BJ (cell line): ENCODE results near the gene NDUFS1. TPM values are rescaled to one million over a fixed set of nuclear protein-coding genes. Genes with fewer than 3 reads are reported as not detected.

Source experiments
- CTCF ChIA-PET: fragments of 350-600 bp; formaldehyde crosslinking; extraction: SDS; loops from one replicate; lab custom pipeline; 2021; ENCODE audit warnings: antibody characterized with exemption, inconsistent platforms; lab: Yijun Ruan, JAX
- POLR2A ChIA-PET: fragments of 300-600 bp; sonication (Branson Sonifier 250); formaldehyde crosslinking; extraction: SDS; loops from one replicate; lab custom pipeline; 2021; ENCODE audit warnings: antibody characterized with exemption; lab: Charles Lee
- DNase-seq: peaks from one replicate; pipeline ENCODE4 v3.0.0-alpha.2; 2011; ENCODE audit warnings: low read depth
- H3K27me3 ChIP-seq: 2 replicates; pipeline ENCODE4 v1.6.0; 2011; ENCODE audit warnings: low read length; ENCODE audit not compliant: control insufficient read depth, insufficient read depth
- H3K36me3 ChIP-seq: 2 replicates; pipeline ENCODE4 v1.5.1; 2011; ENCODE audit warnings: low read length; ENCODE audit not compliant: control insufficient read depth, insufficient read depth
- H3K4me3 ChIP-seq: 2 replicates; pipeline ENCODE4 v1.5.1; 2011; ENCODE audit warnings: low read depth, mild to moderate bottlenecking, control low read depth, low read length
- CTCF ChIP-seq: IDR thresholded peaks from 2 replicates; pipeline ENCODE4 v1.5.1; 2011; ENCODE audit warnings: low read depth, mild to moderate bottlenecking, control low read depth, inconsistent platforms, low read length, moderate library complexity; ENCODE audit not compliant: insufficient read depth
- polyA plus RNA-seq: library from polyadenylated mRNA; depleted of rRNA; stranded (reverse); fragments of >200 nt; gene quantifications from 2 replicates; pipeline ENCODE4 v1.2.3, GENCODE V29; 2011

NDUFS1 gene
- polyA plus RNA-seq, 1 experiment, result 79.9 TPM

GRCh38 chr2:206098471-206098870 is 60.8 kb downstream of the NDUFS1 start:
- TF ChIP-seq CTCF, result no peak
- no peak overlapping the region for H3K4me3 ChIP-seq
- ChIA-PET CTCF (interaction anchor here (0.6 to 1.6 kb wide), 2 partner anchors 9 to 11 kb away, joined by 3 to 6 read pairs; no protein-coding TSS in a partner anchor), POLR2A (no interaction called here)
- no peak for DNase-seq
- H3K36me3 ChIP-seq, result no peaks in the 10 kb centered on the region; the same call in 1 of the 2 replicates
- H3K27me3 ChIP-seq, result no peaks in the 10 kb centered on the region

DNA sequence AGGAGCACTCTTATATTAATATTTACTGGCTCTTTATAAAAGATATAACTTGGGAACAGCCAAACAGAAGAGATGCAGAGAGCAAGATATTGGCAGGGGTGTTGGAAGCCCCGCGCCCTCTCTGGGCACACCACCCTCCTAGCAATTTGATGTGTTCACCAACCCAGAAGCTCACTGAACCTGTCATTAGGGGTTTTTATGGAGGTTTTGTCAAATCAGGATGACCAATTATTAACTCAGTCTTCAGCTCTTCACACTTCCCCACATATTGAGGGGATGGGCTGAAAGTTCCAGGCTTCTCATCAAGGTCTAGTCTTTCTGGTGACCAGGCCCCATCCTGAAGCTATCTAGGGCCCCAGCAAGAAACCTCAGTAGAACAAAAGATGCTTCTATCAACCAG is 62.4 kb downstream of the NDUFS1 start:
- DNase-seq, result no peak
- no peak for TF ChIP-seq CTCF
- POLR2A ChIA-PET, result no interaction called here
- Histone ChIP-seq H3K4me3 (no peak overlapping the region), H3K27me3 (no peaks in the 10 kb centered on the region), H3K36me3 (no peaks in the 10 kb centered on the region; the same call in 1 of the 2 replicates)
- CTCF ChIA-PET, result interaction anchor here (0.6 to 1.3 kb wide), 3 partner anchors 9 to 103 kb away, joined by 3 to 5 read pairs (median 3); partner anchors contain the start of gene INO80D

GRCh38 chr2:206095536-206096332 is 63.5 kb downstream of the NDUFS1 start:
- no peak for TF ChIP-seq CTCF
- CTCF ChIA-PET, result interaction anchor here (0.6 kb wide), 1 partner anchor 10 kb away, joined by 5 read pairs; no protein-coding TSS in a partner anchor
- no peaks in the 10 kb centered on the region for H3K27me3 ChIP-seq
- H3K36me3 ChIP-seq, result no peaks in the 10 kb centered on the region; the same call in 1 of the 2 replicates
- POLR2A ChIA-PET, result no interaction called here
- H3K4me3 ChIP-seq, result no peak overlapping the region
- DNase-seq, result no peak

- ChIA-PET POLR2A (no interaction called here), CTCF (no interaction called here)
- no peak for DNase-seq
- Histone ChIP-seq H3K27me3 (no peaks in the 10 kb centered on the region), H3K4me3 (no peak overlapping the region), H3K36me3 (no peaks in the 10 kb centered on the region; the same call in 1 of the 2 replicates)
- no peak for TF ChIP-seq CTCF
Measured at GRCh38 chr2:206092297-206092696, 66.9 kb downstream of the NDUFS1 start.

GRCh38 chr2:206088248-206088647 is 71.0 kb downstream of the NDUFS1 start:
- H3K36me3 ChIP-seq, result no peaks in the 10 kb centered on the region
- DNase-seq, result no peak
- TF ChIP-seq CTCF, result no peak
- ChIA-PET POLR2A (no interaction called here), CTCF (interaction anchor here (0.7 to 1.8 kb wide), 3 partner anchors 9 to 56 kb away, joined by 3 to 5 read pairs (median 4); no protein-coding TSS in a partner anchor)
- no peaks in the 10 kb centered on the region for H3K27me3 ChIP-seq
- H3K4me3 ChIP-seq, result no peak overlapping the region
